IPS-18c (cell line): ENCODE data around the gene DICER1.
"Not testable (repeated sequence)": the region's sequence is repeated elsewhere in the genome, so short reads cannot be mapped to it uniquely, and the experiment has no call there.

Experiments
- H3K4me3 ChIP-seq: 2 replicates; pipeline ENCODE4 v1.7.0; 2013; ENCODE audit warnings: low read depth, mild to moderate bottlenecking, low read length, moderate library complexity; ENCODE audit not compliant: insufficient read depth
- H3K9me3 ChIP-seq: one replicate; pipeline ENCODE4 v1.6.1; 2013; ENCODE audit warnings: mild to moderate bottlenecking, low read length, moderate library complexity; ENCODE audit not compliant: control insufficient read depth, insufficient read depth

The DICER1 gene

GRCh38 chr14:95189367-95190132 is 32.2 kb upstream of the DICER1 start:
- Histone ChIP-seq H3K9me3 (no peaks in the 10 kb centered on the region), H3K4me3 (no peak overlapping the region)

- H3K9me3 ChIP-seq, result no peaks in the 10 kb centered on the region
- H3K4me3 ChIP-seq, result no peak overlapping the region
These were observed 31.1 kb upstream of the DICER1 start for GRCh38 chr14:95188380-95188779.

- Histone ChIP-seq H3K4me3 (no peak overlapping the region), H3K9me3 (no peaks in the 10 kb centered on the region)
These were observed 28.6 kb upstream of the DICER1 start for GRCh38 chr14:95185767-95186392.

GRCh38 chr14:95185033-95185766 is 27.9 kb upstream of the DICER1 start:
- no peaks in the 10 kb centered on the region for H3K9me3 ChIP-seq
- H3K4me3 ChIP-seq, result no peak overlapping the region

GRCh38 chr14:95184413-95184790 is 27.1 kb upstream of the DICER1 start:
- no peak overlapping the region for H3K4me3 ChIP-seq
- H3K9me3 ChIP-seq, result no peaks in the 10 kb centered on the region

GRCh38 chr14:95183532-95184412 is 26.4 kb upstream of the DICER1 start:
- Histone ChIP-seq H3K9me3 (no peaks in the 10 kb centered on the region), H3K4me3 (no peak overlapping the region)

- no peak overlapping the region for H3K4me3 ChIP-seq
- H3K9me3 ChIP-seq, result no peaks in the 10 kb centered on the region
These were observed 25.8 kb upstream of the DICER1 start for GRCh38 chr14:95183082-95183481.

- H3K9me3 ChIP-seq, result no peaks in the 10 kb centered on the region
These were observed 25.1 kb upstream of the DICER1 start for GRCh38 chr14:95182379-95182778.

GRCh38 chr14:95180966-95181741 is 23.8 kb upstream of the DICER1 start:
- Histone ChIP-seq H3K4me3 (no peak overlapping the region), H3K9me3 (no peaks in the 10 kb centered on the region)

More at GRCh38 chr14:95182379-95182778, 25.1 kb upstream of the DICER1 start:
- no peak overlapping the region for H3K4me3 ChIP-seq

- not testable (repeated sequence) for H3K4me3 ChIP-seq, H3K9me3 ChIP-seq
These were observed 18.3 kb upstream of the DICER1 start for GRCh38 chr14:95175670-95176069.

GRCh38 chr14:95174184-95174792 is 17.0 kb upstream of the DICER1 start:
- no peaks in the 10 kb centered on the region for H3K9me3 ChIP-seq
- no peak overlapping the region for H3K4me3 ChIP-seq

GRCh38 chr14:95173518-95173917 is 16.2 kb upstream of the DICER1 start:
- no peaks in the 10 kb centered on the region for H3K9me3 ChIP-seq
- H3K4me3 ChIP-seq, result no peak overlapping the region

- Histone ChIP-seq H3K4me3 (no peak overlapping the region), H3K9me3 (no peaks in the 10 kb centered on the region)
These were observed 9.8 kb upstream of the DICER1 start for GRCh38 chr14:95167177-95167576.

- no peak overlapping the region for H3K4me3 ChIP-seq
- H3K9me3 ChIP-seq, result no peaks in the 10 kb centered on the region
These were observed 8.2 kb upstream of the DICER1 start for GRCh38 chr14:95165517-95165916.

GRCh38 chr14:95164506-95164905 is 7.2 kb upstream of the DICER1 start:
- H3K4me3 ChIP-seq, result no peak overlapping the region
- no peaks in the 10 kb centered on the region for H3K9me3 ChIP-seq

- no peak overlapping the region for H3K4me3 ChIP-seq
- H3K9me3 ChIP-seq, result no peaks in the 10 kb centered on the region
These were observed 6.3 kb upstream of the DICER1 start for GRCh38 chr14:95163666-95164065.
